HCT116 (cell line): ENCODE measurements around the gene MBP. TPM values are rescaled to one million over a fixed set of nuclear protein-coding genes. Genes with fewer than 3 reads are reported as not detected.

Experiments
- ATAC-seq: fragments of 200-7000 bp; cut with Tn5 transposase; 2 replicates; pipeline ENCODE4 v1.9.1; 2020; ENCODE audit warnings: mild to moderate bottlenecking, moderate library complexity
- BruUV-seq: library from RNA; stranded (reverse); fragments of 400-500 nt; replicated peaks from 2 replicates; lab custom pipeline; 2021; lab: Mats Ljungman, UMichigan
- CTCF ChIA-PET: fragments of 300-600 bp; sonication (Branson Sonifier 250); formaldehyde crosslinking; loops from one replicate; lab custom pipeline; 2021; ENCODE audit warnings: antibody characterized with exemption; lab: Charles Lee
- POLR2A ChIA-PET: fragments of 300-600, 350-600 bp; sonication (Branson Sonifier 250); formaldehyde crosslinking; loops from one replicate; lab custom pipeline; 2021; ENCODE audit warnings: antibody characterized with exemption; lab: Charles Lee
- RAD21 ChIA-PET, 2 experiments: fragments of 300-600 bp; sonication (Branson Sonifier 250); formaldehyde crosslinking; loops; one replicate each; lab custom pipeline; 2023; ENCODE audit warnings: low total read pairs in 2 of 2; ENCODE audit not compliant: uncharacterized antibody in 2 of 2, unreplicated experiment in 2 of 2, low non-redundant PET in 1 of 2; lab: Charles Lee
- DNase-seq: peaks from one replicate; pipeline ENCODE4 v3.0.0-alpha.2; 2010; ENCODE audit warnings: low read depth, low spot score
- H2AFZ ChIP-seq: fragments of 200-600 bp; shearing (Covaris generic), sonication (generic); 2 replicates; pipeline ENCODE4 v1.6.1; 2017; ENCODE audit warnings: low read depth, mixed run types, mixed read lengths, antibody characterized with exemption, low read length; ENCODE audit not compliant: poor library complexity, severe bottlenecking
- H3K27ac ChIP-seq: 2 replicates; pipeline ENCODE4 v1.5.1; 2012; ENCODE audit warnings: low read depth, low read length
- H3K27me3 ChIP-seq: fragments of 200-600 bp; sonication (generic); 2 replicates; pipeline ENCODE4 v1.6.1; 2016; ENCODE audit warnings: mixed run types, low read length, mixed read lengths; ENCODE audit not compliant: insufficient read depth
- H3K36me3 ChIP-seq, 2 experiments: fragments of 200-500 bp in 1 of 2; fragments of 200-600 bp in 1 of 2; sonication (Bioruptor generic) in 1 of 2; sonication (generic) in 1 of 2; 2 replicates each; pipeline versions ENCODE4 v1.5.1 to v1.6.1; 2014 to 2016; ENCODE audit warnings: low read length in 2 of 2, inconsistent platforms in 1 of 2, mixed read lengths in 1 of 2, mixed run types in 1 of 2; ENCODE audit not compliant: insufficient read depth in 2 of 2, control insufficient read depth in 1 of 2
- H3K4me1 ChIP-seq, 2 experiments: fragments of 200-600 bp in 1 of 2; sonication (generic) in 1 of 2; 2 replicates each; pipeline versions ENCODE4 v1.5.1 to v1.6.1; 2012 to 2017; ENCODE audit warnings: low read length in 2 of 2, inconsistent platforms in 1 of 2, mild to moderate bottlenecking in 1 of 2, mixed read lengths in 1 of 2, mixed run types in 1 of 2, moderate library complexity in 1 of 2; ENCODE audit not compliant: insufficient read depth in 2 of 2, control insufficient read depth in 1 of 2
- H3K4me2 ChIP-seq: fragments of 200-600 bp; sonication (generic); 2 replicates; pipeline ENCODE4 v1.6.1; 2017; ENCODE audit warnings: mixed run types, low read length, mixed read lengths
- H3K4me3 ChIP-seq, 2 experiments: fragments of 200-600 bp in 1 of 2; sonication (generic) in 1 of 2; replicated peaks in 1 of 2; 2 replicates each; pipeline ENCODE4 v1.5.1; 2011 to 2016; ENCODE audit warnings: low read length in 2 of 2, control low read depth in 1 of 2, low read depth in 1 of 2, mild to moderate bottlenecking in 1 of 2, mixed read lengths in 1 of 2, mixed run types in 1 of 2
- H3K79me2 ChIP-seq: fragments of 200-600 bp; sonication (generic); 2 replicates; pipeline ENCODE4 v1.6.1; 2017; ENCODE audit warnings: mild to moderate bottlenecking, mixed run types, low read length, moderate library complexity, mixed read lengths; ENCODE audit not compliant: insufficient read depth
- H3K9ac ChIP-seq: fragments of 200-600 bp; sonication (generic); 2 replicates; pipeline ENCODE4 v1.6.1; 2016; ENCODE audit warnings: low read length, mixed read lengths
- H3K9me2 ChIP-seq: fragments of 200-600 bp; sonication (generic), shearing (Covaris generic); 2 replicates; pipeline ENCODE4 v1.6.1; 2017; ENCODE audit warnings: mixed run types, mild to moderate bottlenecking, moderate library complexity; ENCODE audit not compliant: insufficient read depth
- H3K9me3 ChIP-seq, 2 experiments: fragments of 200-500 bp in 1 of 2; fragments of 200-600 bp in 1 of 2; sonication (Bioruptor generic) in 1 of 2; sonication (generic) in 1 of 2; 2 replicates each; pipeline ENCODE4 v1.6.1; 2014 to 2017; ENCODE audit warnings: low read length in 2 of 2, mixed read lengths in 2 of 2, inconsistent platforms in 1 of 2, low read depth in 1 of 2, mild to moderate bottlenecking in 1 of 2, mixed run types in 1 of 2, moderate library complexity in 1 of 2; ENCODE audit not compliant: control insufficient read depth in 1 of 2, insufficient read depth in 1 of 2
- H4K20me1 ChIP-seq: fragments of 200-600 bp; sonication (generic), shearing (Covaris generic); 2 replicates; pipeline ENCODE4 v1.6.1; 2017; ENCODE audit warnings: mixed run types, mild to moderate bottlenecking, moderate library complexity; ENCODE audit not compliant: insufficient read depth
- CEBPB ChIP-seq: IDR thresholded peaks from 2 replicates; pipeline ENCODE4 v1.6.1; 2012; ENCODE audit warnings: low read depth
- POLR2AphosphoS5 ChIP-seq: IDR thresholded peaks from 2 replicates; pipeline ENCODE4 v1.6.1; 2011; ENCODE audit warnings: mild to moderate bottlenecking, low read depth, low read length, moderate library complexity
- TCF7L2 ChIP-seq: IDR thresholded peaks from 2 replicates; pipeline ENCODE4 v1.7.0; 2011; ENCODE audit warnings: borderline replicate concordance, inconsistent platforms; ENCODE audit not compliant: insufficient read depth, insufficient read length; ENCODE audit errors: extremely low read depth
- intact Hi-C: fragments of 100-400 bp; cut with micrococcal nuclease; formaldehyde crosslinking; loops from 2 replicates; pipeline ENCODE4 v1.10.0; 2022
- total RNA-seq: library from RNA; stranded (reverse); gene quantifications from one replicate; pipeline ENCODE4 v1.2.1, GENCODE V29; 2021; ENCODE audit not compliant: unreplicated experiment

MBP gene
- total RNA-seq, 1 experiment from 2014 or later = 34.9 TPM

- H3K27me3 ChIP-seq = no peaks in the 10 kb centered on the region
- H3K9me3 ChIP-seq = no peaks in the 10 kb centered on the region
- RAD21 ChIA-PET = no interaction called here
- no peak overlapping the region for H3K27ac ChIP-seq
- H3K4me3 ChIP-seq = no peak overlapping the region
- TF ChIP-seq CEBPB = no peak
- TF ChIP-seq, all 23 proteins: peak for 0
- Histone ChIP-seq H4K20me1 (no peaks in the 10 kb centered on the region), H3K36me3 (no peaks in the 10 kb centered on the region), H3K9me2 (no peaks in the 10 kb centered on the region), H2AFZ (no peak overlapping the region), H3K4me1 (no peaks in the 10 kb centered on the region), H3K9ac (no peak overlapping the region), H3K79me2 (no peaks in the 10 kb centered on the region), H3K4me2 (no peak overlapping the region)
- BruUV-seq = no TSS peak
- ATAC-seq (no peak), DNase-seq (no peak)
- intact Hi-C loops = loop anchor here (10.0 kb wide), 3 partner anchors 49 to 1979 kb away; partner anchors contain the start of gene MBP
- ChIA-PET CTCF (no interaction called here), POLR2A (no interaction called here)
Measured at GRCh38 chr18:77005651-77006195, 126.9 kb downstream of the MBP start.

- Histone ChIP-seq H3K4me2 (no peak overlapping the region), H3K27me3 (no peaks in the 10 kb centered on the region), H3K27ac (no peak overlapping the region), H3K9ac (no peak overlapping the region), H4K20me1 (no peaks in the 10 kb centered on the region), H3K79me2 (no peaks in the 10 kb centered on the region), H3K9me3 (no peaks in the 10 kb centered on the region), H3K36me3 (no peaks in the 10 kb centered on the region), H3K9me2 (no peaks in the 10 kb centered on the region), H3K4me1 (no peaks in the 10 kb centered on the region), H3K4me3 (no peak overlapping the region), H2AFZ (no peak overlapping the region)
- DNase-seq = no peak
- TF ChIP-seq TCF7L2 (no peak), POLR2AphosphoS5 (no peak)
- intact Hi-C loops = loop anchor here (5.0 to 10.0 kb wide), 4 partner anchors 50 to 1980 kb away; partner anchors contain the start of gene MBP
- RAD21 ChIA-PET = no interaction called here
- ATAC-seq = no peak
- CTCF ChIA-PET = interaction anchor here (1.4 kb wide), 1 partner anchor 207 kb away, joined by 4 read pairs; no protein-coding TSS in a partner anchor
- no TSS peak for BruUV-seq
- POLR2A ChIA-PET = no interaction called here
Measured at GRCh38 chr18:77004555-77005380, 127.8 kb downstream of the MBP start.
